ENCODE measurements around the gene SLC49A3. TPM values are rescaled to one million over a fixed set of nuclear protein-coding genes. Genes with fewer than 3 reads are reported as not detected.
"Not testable (repeated sequence)": the region's sequence is repeated elsewhere in the genome, so short reads cannot be mapped to it uniquely, and the experiment has no call there.

SLC49A3 gene
- total RNA-seq, 1 donor: 5.6 TPM

DNA sequence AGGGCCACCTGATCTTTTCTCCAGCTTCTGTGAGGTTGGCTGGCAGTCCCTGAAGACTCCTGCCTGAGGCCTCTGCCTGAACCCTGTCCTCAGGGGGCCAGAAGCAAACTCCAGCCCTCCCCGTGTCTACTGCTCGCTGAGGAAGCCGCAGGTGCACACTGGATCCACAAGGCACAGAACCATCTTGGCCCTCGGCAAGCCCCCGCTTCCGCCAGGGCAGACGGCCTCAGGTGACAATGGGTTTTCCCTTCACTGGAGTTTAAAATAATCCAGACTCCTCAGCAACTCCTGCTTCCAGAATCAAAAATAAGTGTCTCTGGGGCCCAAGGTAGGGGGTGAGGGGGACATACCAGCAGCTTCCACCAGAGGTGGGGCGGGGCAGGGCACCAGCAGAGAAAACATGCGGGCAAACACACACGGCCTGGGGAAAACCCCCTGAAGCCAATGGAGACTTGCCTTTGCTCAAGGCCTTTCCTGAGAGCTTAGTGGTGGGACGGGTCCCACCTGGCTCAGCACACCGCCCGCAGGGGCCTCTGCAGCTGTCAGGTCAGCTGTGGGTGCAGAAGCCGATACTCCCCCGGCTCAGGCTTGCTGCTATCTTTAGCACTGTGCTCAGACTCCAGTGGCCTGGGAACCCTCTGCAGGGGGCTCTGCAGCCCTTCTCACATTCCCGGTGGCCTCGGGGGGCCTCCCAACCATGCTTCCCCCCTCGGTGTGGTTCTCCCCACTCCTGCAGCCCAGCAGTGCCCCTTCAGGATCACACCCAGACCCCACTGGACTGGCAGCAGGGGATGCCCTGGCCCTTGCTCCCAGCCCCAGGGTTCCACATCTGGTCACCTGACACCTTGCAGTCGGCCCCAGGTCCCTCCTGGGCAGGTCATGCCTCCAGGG lies 12.7 kb downstream of the SLC49A3 start:
- TF ChIP-seq, protein P1, sequence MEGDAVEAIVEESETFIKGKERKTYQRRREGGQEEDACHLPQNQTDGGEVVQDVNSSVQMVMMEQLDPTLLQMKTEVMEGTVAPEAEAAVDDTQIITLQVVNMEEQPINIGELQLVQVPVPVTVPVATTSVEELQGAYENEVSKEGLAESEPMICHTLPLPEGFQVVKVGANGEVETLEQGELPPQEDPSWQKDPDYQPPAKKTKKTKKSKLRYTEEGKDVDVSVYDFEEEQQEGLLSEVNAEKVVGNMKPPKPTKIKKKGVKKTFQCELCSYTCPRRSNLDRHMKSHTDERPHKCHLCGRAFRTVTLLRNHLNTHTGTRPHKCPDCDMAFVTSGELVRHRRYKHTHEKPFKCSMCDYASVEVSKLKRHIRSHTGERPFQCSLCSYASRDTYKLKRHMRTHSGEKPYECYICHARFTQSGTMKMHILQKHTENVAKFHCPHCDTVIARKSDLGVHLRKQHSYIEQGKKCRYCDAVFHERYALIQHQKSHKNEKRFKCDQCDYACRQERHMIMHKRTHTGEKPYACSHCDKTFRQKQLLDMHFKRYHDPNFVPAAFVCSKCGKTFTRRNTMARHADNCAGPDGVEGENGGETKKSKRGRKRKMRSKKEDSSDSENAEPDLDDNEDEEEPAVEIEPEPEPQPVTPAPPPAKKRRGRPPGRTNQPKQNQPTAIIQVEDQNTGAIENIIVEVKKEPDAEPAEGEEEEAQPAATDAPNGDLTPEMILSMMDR (IDR thresholded peaks at IDR 0.05; ENCODE audit: insufficient read depth, low read length): no peak
- H3K4me3 ChIP-seq (ENCODE audit: low read depth, low read length): no peak overlapping the region
- no peak for DNase-seq (ENCODE audit: low read depth)

- H3K4me3 ChIP-seq (ENCODE audit: low read depth, low read length): peak overlapping the region; percentile 89
- DNase-seq (ENCODE audit: low read depth): peak; percentile 13
- TF ChIP-seq, protein P1 (IDR thresholded peaks at IDR 0.05; ENCODE audit: insufficient read depth, low read length): no peak
Observed at GRCh38 chr4:675036-675882, 13.7 kb downstream of the SLC49A3 start.

- TF ChIP-seq, protein P1 (IDR thresholded peaks at IDR 0.05; ENCODE audit: insufficient read depth, low read length): peak; percentile 60
- peak within 1 kb of the TSS; percentile 89 for H3K4me3 ChIP-seq (ENCODE audit: low read depth, low read length)
- peak; percentile 96 for DNase-seq (ENCODE audit: low read depth)
Observed at GRCh38 chr4:674172-675035, 14.5 kb downstream of the SLC49A3 start, which contains the start of the genes ATP5ME and MYL5. Gene ATP5ME, minus strand, starts transcription at chr4:674276. Its CDS starts 29 bp downstream, at chr4:674247. Gene MYL5, plus strand, starts transcription at chr4:674542. Its CDS starts 3,485 bp downstream, at chr4:678027.

- H3K4me3 ChIP-seq (ENCODE audit: low read depth, low read length): peak overlapping the region; percentile 84
- no peak for DNase-seq (ENCODE audit: low read depth)
- TF ChIP-seq, protein P1 (IDR thresholded peaks at IDR 0.05; ENCODE audit: insufficient read depth, low read length): no peak
Observed at GRCh38 chr4:673349-674091, 15.4 kb downstream of the SLC49A3 start.

GRCh38 chr4:671769-672168 lies 17.2 kb downstream of the SLC49A3 start:
- TF ChIP-seq, protein P1 (IDR thresholded peaks at IDR 0.05; ENCODE audit: insufficient read depth, low read length): no peak
- no peak for DNase-seq (ENCODE audit: low read depth)
- no peak overlapping the region for H3K4me3 ChIP-seq (ENCODE audit: low read depth, low read length)

GRCh38 chr4:669806-670559 lies 19.0 kb downstream of the SLC49A3 start:
- H3K4me3 ChIP-seq (ENCODE audit: low read depth, low read length); DNase-seq (ENCODE audit: low read depth): not testable (repeated sequence)

GRCh38 chr4:668219-668618 lies 20.7 kb downstream of the SLC49A3 start:
- not testable (repeated sequence) for H3K4me3 ChIP-seq (ENCODE audit: low read depth, low read length); DNase-seq (ENCODE audit: low read depth)
